GM19043 (cell line): Measurements from ENCODE around the gene COG8.
"Not testable (repeated sequence)": the region's sequence is repeated elsewhere in the genome, so short reads cannot be mapped to it uniquely, and the experiment has no call there.

ENCODE experiments used
- ATAC-seq: cut with Tn5 transposase; IDR thresholded peaks from one replicate; pipeline ENCODE4 v1.9.1; 2021; ENCODE audit warnings: low read depth; ENCODE audit not compliant: unreplicated experiment

The COG8 gene

DNA sequence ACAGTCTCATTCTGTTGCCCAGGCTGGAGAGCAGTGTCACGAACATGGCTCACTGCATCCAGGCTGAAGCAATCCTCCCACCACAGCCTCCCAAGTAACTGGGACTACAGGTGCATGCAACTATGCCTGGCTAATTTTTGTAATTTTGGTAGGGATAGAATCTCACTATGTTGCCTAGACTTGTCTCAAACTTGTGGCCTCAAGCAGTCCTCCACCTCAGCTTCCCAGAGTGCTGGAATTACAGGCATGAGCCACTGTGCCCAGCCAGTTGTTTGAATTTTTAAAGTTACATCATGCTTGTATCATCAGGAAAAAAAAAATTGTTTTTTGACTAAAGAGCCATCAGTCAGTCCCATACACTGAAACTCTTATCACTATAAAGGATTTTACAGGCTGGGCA lies 45.3 kb downstream of the COG8 start:
- no peak for ATAC-seq

- no peak for ATAC-seq
Observed at GRCh38 chr16:69293401-69293800, 46.0 kb downstream of the COG8 start.

DNA sequence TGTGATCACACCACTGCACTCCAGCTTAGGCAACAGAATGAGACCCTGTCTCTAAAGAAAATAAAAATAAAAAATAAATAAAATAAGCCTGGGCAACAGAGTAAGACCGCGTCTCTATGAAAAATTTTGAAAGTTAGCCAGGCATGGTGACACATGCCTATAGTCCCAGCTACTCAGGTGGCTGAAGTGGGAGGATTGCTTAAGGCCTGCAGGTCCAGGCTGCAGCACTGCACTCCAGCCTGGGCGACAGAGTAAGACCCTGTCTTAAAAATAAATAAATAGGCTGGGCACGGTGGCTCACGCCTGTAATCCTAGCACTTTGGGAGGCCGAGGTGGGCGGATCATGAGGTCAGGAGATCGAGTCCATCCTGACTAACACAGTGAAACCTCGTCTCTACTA lies 47.7 kb downstream of the COG8 start:
- ATAC-seq = not testable (repeated sequence)

GRCh38 chr16:69286941-69287713 lies 52.2 kb downstream of the COG8 start:
- ATAC-seq = no peak

DNA sequence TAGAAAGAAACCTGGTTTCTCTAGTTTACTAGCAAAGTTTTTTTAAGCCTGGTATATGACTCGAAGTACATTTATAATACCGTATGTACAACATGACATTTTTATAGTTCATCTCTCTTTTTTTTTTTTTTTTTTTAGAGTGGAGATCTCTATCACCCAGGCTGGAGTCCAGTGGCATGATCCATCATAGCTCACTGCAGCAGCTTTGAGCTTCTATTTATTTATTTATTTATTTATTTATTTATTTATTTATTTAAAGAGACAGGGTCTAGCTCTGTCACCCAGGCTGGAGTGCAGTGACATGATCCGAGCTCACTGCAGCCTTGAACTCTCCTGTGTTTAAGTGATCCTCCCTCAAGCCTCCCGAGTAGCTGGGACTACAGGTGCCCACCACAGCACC lies 54.1 kb downstream of the COG8 start:
- no peak for ATAC-seq

GRCh38 chr16:69283851-69284250 lies 55.5 kb downstream of the COG8 start:
- no peak for ATAC-seq

GRCh38 chr16:69277413-69277812 lies 62.0 kb downstream of the COG8 start:
- ATAC-seq = no peak
